Parathyroid adenoma (tissue), 2 donors: ENCODE results near the gene MAGI3.

Experiments
- H2AFZ ChIP-seq: fragments of 300-600 bp; sonication (generic); one replicate; pipeline ENCODE4 v1.7.0; 2017; ENCODE audit warnings: antibody characterized with exemption, mild to moderate bottlenecking
- H3K27ac ChIP-seq: fragments of 300-600 bp; sonication (generic); one replicate; pipeline ENCODE4 v1.7.0; 2017
- H3K27me3 ChIP-seq: fragments of 300-600 bp; sonication (generic); one replicate; pipeline ENCODE4 v1.7.0; 2017; ENCODE audit warnings: low read length; ENCODE audit not compliant: control insufficient read depth, insufficient read depth
- H3K36me3 ChIP-seq: fragments of 300-600 bp; sonication (generic); one replicate; pipeline ENCODE4 v1.7.0; 2017; ENCODE audit warnings: low read length; ENCODE audit not compliant: control insufficient read depth, insufficient read depth
- H3K4me1 ChIP-seq: fragments of 300-600 bp; sonication (generic); one replicate; pipeline ENCODE4 v1.7.0; 2017; ENCODE audit warnings: control low read depth
- H3K4me2 ChIP-seq: fragments of 300-600 bp; sonication (generic); one replicate; pipeline ENCODE4 v1.7.0; 2017; ENCODE audit warnings: low read length
- H3K4me3 ChIP-seq: fragments of 300-600 bp; sonication (generic); one replicate; pipeline ENCODE4 v1.7.0; 2017; ENCODE audit warnings: low read depth, low read length
- H3K79me2 ChIP-seq: fragments of 300-600 bp; sonication (generic); one replicate; pipeline ENCODE4 v1.7.0; 2017; ENCODE audit warnings: control low read depth
- H3K9ac ChIP-seq: fragments of 300-600 bp; sonication (generic); one replicate; pipeline ENCODE4 v1.7.0; 2017; ENCODE audit warnings: mild to moderate bottlenecking
- H3K9me3 ChIP-seq: fragments of 300-600 bp; sonication (generic); one replicate; pipeline ENCODE4 v1.7.0; 2017; ENCODE audit warnings: low read length; ENCODE audit not compliant: control insufficient read depth
- CTCF ChIP-seq: fragments of 300-600 bp; sonication (generic); IDR thresholded peaks from one replicate; pipeline ENCODE4 v1.7.0; 2017; ENCODE audit warnings: antibody characterized with exemption, mild to moderate bottlenecking
- donor health status: primary hyperparathyroidism.

MAGI3 gene

GRCh38 chr1:113452921-113453770 is 62.8 kb downstream of the MAGI3 start:
- H2AFZ ChIP-seq = no peak overlapping the region
- peak; percentile 27 for TF ChIP-seq CTCF
- no peaks in the 10 kb centered on the region for H3K9me3 ChIP-seq
- H3K4me1 ChIP-seq = no peaks in the 10 kb centered on the region
- H3K27me3 ChIP-seq = no peaks in the 10 kb centered on the region
- no peaks in the 10 kb centered on the region for H3K79me2 ChIP-seq
- H3K27ac ChIP-seq = no peak overlapping the region
- no peak overlapping the region for H3K4me3 ChIP-seq
- no peak overlapping the region for H3K4me2 ChIP-seq
- H3K9ac ChIP-seq = no peak overlapping the region
- H3K36me3 ChIP-seq = no peaks in the 10 kb centered on the region

- Histone ChIP-seq H3K9me3 (no peaks in the 10 kb centered on the region), H3K4me1 (no peaks in the 10 kb centered on the region), H2AFZ (no peak overlapping the region), H3K27ac (no peak overlapping the region), H3K27me3 (no peaks in the 10 kb centered on the region), H3K4me3 (no peak overlapping the region), H3K79me2 (no peaks in the 10 kb centered on the region), H3K9ac (no peak overlapping the region), H3K4me2 (no peak overlapping the region), H3K36me3 (no peaks in the 10 kb centered on the region)
- TF ChIP-seq CTCF = no peak
These were observed 63.4 kb downstream of the MAGI3 start for GRCh38 chr1:113453771-113454083.

- H3K9ac ChIP-seq = no peak overlapping the region
- peaks cover 3% of the 10 kb centered on the region for H3K79me2 ChIP-seq
- TF ChIP-seq CTCF = no peak
- no peaks in the 10 kb centered on the region for H3K4me1 ChIP-seq
- H3K27ac ChIP-seq = no peak overlapping the region
- no peak overlapping the region for H2AFZ ChIP-seq
- H3K27me3 ChIP-seq = no peaks in the 10 kb centered on the region
- H3K9me3 ChIP-seq = no peaks in the 10 kb centered on the region
- H3K4me3 ChIP-seq = no peak overlapping the region
- H3K36me3 ChIP-seq = no peaks in the 10 kb centered on the region
- H3K4me2 ChIP-seq = no peak overlapping the region
These were observed 65.1 kb downstream of the MAGI3 start for GRCh38 chr1:113455374-113455773.

GRCh38 chr1:113456967-113457366 is 66.7 kb downstream of the MAGI3 start:
- peaks cover 3% of the 10 kb centered on the region for H3K79me2 ChIP-seq
- no peak overlapping the region for H3K9ac ChIP-seq
- H3K27me3 ChIP-seq = no peaks in the 10 kb centered on the region
- TF ChIP-seq CTCF = no peak
- no peak overlapping the region for H3K27ac ChIP-seq
- no peak overlapping the region for H3K4me2 ChIP-seq
- no peak overlapping the region for H2AFZ ChIP-seq
- no peaks in the 10 kb centered on the region for H3K36me3 ChIP-seq
- H3K9me3 ChIP-seq = no peaks in the 10 kb centered on the region
- H3K4me1 ChIP-seq = no peaks in the 10 kb centered on the region
- no peak overlapping the region for H3K4me3 ChIP-seq

GRCh38 chr1:113459279-113459678 is 69.0 kb downstream of the MAGI3 start:
- H3K27ac ChIP-seq = no peak overlapping the region

More at GRCh38 chr1:113459279-113459678, 69.0 kb downstream of the MAGI3 start:
- Histone ChIP-seq H3K27me3 (no peaks in the 10 kb centered on the region), H3K4me1 (no peaks in the 10 kb centered on the region), H3K4me3 (no peak overlapping the region), H3K9me3 (no peaks in the 10 kb centered on the region), H3K36me3 (no peaks in the 10 kb centered on the region), H3K79me2 (peaks cover 3% of the 10 kb centered on the region), H3K4me2 (no peak overlapping the region), H3K9ac (no peak overlapping the region), H2AFZ (no peak overlapping the region)
- TF ChIP-seq CTCF = no peak
